ENCODE results near the gene PABPC1L. TPM values are rescaled to one million over a fixed set of nuclear protein-coding genes. Genes with fewer than 3 reads are reported as not detected.

Gene PABPC1L
- total RNA-seq, 1 experiment from 2014 or later, result 42.2 TPM

DNA sequence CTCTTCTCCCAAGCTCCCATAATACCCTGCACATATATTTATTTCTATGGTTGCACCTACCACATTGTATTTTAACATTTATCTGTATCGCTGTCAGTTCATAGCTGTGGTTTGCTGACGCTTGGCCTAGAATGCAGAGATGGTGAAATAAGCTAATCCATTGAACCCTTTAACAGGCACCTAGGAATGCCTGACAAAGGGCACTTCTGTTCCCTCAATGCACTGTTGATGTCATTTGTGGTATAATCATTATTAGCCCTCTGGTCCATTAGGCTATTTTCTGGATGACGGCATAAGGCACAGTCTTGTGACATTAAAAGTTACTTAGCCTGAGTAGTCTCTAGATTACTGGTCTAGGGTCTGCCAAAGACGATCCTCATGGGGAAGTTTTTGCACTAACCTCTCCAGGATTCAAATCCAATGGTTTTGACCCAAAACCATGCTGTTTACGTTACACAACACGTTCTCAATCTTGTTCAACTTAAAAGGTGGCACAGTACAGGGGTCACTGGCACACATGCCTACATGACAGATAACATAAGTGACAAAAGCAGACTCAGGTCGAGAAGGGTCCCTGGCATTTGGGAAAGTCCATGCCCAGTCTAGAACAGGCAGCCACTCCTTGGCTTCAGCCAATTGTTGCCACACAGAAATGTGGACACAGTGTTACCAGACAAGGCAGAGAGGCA is 26.5 kb upstream of the PABPC1L start:
- no peak for TF ChIP-seq EZH2 (IDR thresholded peaks at IDR 0.05; ENCODE audit: borderline replicate concordance, low read depth, low read length, poor library complexity, severe bottlenecking)
- TF ChIP-seq, protein P1, sequence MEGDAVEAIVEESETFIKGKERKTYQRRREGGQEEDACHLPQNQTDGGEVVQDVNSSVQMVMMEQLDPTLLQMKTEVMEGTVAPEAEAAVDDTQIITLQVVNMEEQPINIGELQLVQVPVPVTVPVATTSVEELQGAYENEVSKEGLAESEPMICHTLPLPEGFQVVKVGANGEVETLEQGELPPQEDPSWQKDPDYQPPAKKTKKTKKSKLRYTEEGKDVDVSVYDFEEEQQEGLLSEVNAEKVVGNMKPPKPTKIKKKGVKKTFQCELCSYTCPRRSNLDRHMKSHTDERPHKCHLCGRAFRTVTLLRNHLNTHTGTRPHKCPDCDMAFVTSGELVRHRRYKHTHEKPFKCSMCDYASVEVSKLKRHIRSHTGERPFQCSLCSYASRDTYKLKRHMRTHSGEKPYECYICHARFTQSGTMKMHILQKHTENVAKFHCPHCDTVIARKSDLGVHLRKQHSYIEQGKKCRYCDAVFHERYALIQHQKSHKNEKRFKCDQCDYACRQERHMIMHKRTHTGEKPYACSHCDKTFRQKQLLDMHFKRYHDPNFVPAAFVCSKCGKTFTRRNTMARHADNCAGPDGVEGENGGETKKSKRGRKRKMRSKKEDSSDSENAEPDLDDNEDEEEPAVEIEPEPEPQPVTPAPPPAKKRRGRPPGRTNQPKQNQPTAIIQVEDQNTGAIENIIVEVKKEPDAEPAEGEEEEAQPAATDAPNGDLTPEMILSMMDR (conservative IDR thresholded peaks at IDR 0.05; ENCODE audit: low read depth, low read length), result no peak
- intact Hi-C loops (cut with micrococcal nuclease; ENCODE audit: unreplicated experiment), result no loop called here
- no peaks in the 10 kb centered on the region for H3K27me3 ChIP-seq (replicated peaks; ENCODE audit: insufficient read depth, low read depth, low read length, poor library complexity)
- peaks cover 14% of the 10 kb centered on the region for H3K4me1 ChIP-seq (ENCODE audit: insufficient read depth, low read length, poor library complexity, severe bottlenecking)
- no peak overlapping the region for H3K27ac ChIP-seq (ENCODE audit: low read depth, low read length, poor library complexity, severe bottlenecking)
- H3K4me3 ChIP-seq (ENCODE audit: low read depth, low read length, poor library complexity, severe bottlenecking), result no peak overlapping the region
- no TSS peak for BruUV-seq (replicated peaks)
- ChIA-PET POLR2A (ENCODE audit: low non-redundant PET) (no interaction called here), CTCF (no interaction called here)
- H3K9me3 ChIP-seq (ENCODE audit: low read depth, low read length, poor library complexity, severe bottlenecking), result no peaks in the 10 kb centered on the region
- no peak for DNase-seq (ENCODE audit: low spot score)
- peaks cover 4% of the 10 kb centered on the region for H3K36me3 ChIP-seq (ENCODE audit: insufficient read depth, low read length, poor library complexity, severe bottlenecking)

DNA sequence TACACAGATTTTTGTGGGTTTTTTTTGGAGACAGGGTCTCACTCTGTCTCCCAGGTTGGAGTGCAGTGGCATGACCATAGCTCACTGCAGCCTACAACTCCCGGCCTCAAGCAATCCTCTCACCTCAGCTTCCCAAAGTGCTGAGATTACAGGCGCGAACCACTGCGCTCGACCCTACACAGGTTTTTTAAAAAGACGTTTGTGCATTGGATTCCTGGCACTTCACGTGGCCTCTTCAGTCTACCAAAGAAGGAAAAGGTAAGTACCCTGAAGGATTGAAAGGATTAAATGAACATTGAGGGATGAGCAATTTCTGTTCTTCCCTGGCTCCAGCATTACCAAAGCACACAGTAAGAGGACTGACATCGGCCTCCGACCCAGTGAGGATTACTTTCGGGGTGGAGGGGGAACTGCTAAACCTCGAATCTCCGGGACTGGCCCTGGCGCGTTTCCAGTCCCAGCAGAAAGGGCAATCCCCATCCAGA is 24.9 kb upstream of the PABPC1L start:
- ChIA-PET CTCF (interaction anchor here (1.3 kb wide), 1 partner anchor 18 kb away, joined by 4 read pairs; no protein-coding TSS in a partner anchor), POLR2A (ENCODE audit: low non-redundant PET) (interaction anchor here (0.6 to 0.7 kb wide), 2 partner anchors 139 to 408 kb away, joined by 3 to 4 read pairs; no protein-coding TSS in a partner anchor)
- peak overlapping the region; percentile 97 for H3K27ac ChIP-seq (ENCODE audit: low read depth, low read length, poor library complexity, severe bottlenecking)
- no peaks in the 10 kb centered on the region for H3K27me3 ChIP-seq (replicated peaks; ENCODE audit: insufficient read depth, low read depth, low read length, poor library complexity)
- H3K36me3 ChIP-seq (ENCODE audit: insufficient read depth, low read length, poor library complexity, severe bottlenecking), result peaks cover 4% of the 10 kb centered on the region
- H3K4me1 ChIP-seq (ENCODE audit: insufficient read depth, low read length, poor library complexity, severe bottlenecking), result peaks cover 20% of the 10 kb centered on the region
- intact Hi-C loops (cut with micrococcal nuclease; ENCODE audit: unreplicated experiment), result no loop called here
- TF ChIP-seq EZH2 (IDR thresholded peaks at IDR 0.05; ENCODE audit: borderline replicate concordance, low read depth, low read length, poor library complexity, severe bottlenecking), result no peak
- TF ChIP-seq, protein P1 (conservative IDR thresholded peaks at IDR 0.05; ENCODE audit: low read depth, low read length), result no peak
- TSS peak; percentile 69 for BruUV-seq (replicated peaks)
- no peaks in the 10 kb centered on the region for H3K9me3 ChIP-seq (ENCODE audit: low read depth, low read length, poor library complexity, severe bottlenecking)
- DNase-seq (ENCODE audit: low spot score), result no peak
- H3K4me3 ChIP-seq (ENCODE audit: low read depth, low read length, poor library complexity, severe bottlenecking), result peak overlapping the region; percentile 91

DNA sequence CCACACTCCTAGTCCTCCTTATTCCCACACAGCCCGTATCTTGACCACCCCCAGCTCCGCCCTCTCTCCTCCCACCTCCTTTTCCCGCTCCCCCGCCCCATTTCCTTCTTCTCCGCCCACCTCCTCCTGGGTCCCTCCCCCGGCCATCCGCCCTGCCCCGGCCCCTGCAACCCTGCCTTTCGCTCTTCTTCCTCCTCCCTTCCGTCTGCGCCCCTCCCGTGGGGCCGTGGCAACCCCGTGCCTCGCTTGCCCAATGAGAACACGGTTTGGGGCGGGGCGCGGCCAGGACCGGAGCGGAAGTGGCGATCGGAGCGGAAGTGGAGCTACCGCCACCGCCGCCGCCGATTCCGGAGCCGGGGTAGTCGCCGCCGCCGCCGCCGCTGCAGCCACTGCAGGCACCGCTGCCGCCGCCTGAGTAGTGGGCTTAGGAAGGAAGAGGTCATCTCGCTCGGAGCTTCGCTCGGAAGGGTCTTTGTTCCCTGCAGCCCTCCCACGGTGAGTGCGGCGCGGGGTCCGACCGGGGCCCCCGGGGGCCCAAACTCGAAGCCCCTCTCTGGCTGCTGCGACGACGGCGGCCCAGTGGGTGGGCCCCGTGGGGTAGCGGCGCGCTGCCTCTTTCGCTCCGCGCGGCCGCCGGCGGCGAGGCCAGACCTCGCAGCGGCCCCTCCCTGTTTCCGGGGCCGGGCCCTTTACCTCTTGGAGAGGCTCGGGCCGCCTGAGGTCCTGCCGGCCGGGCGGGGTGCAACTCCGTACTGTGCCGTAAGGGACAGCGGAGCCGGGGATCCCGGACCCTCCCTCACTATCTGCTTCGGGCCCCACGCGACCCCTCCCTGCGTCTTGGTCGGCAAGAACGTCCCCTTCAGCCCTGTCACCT is 24.2 kb upstream of the PABPC1L start, which contains the start of gene YWHAB:
Gene YWHAB, plus strand, starts transcription at position 314 of the 874 bp plus-strand sequence. CDS start 15,829 bp downstream, outside the sequence.
- no peak for TF ChIP-seq EZH2 (IDR thresholded peaks at IDR 0.05; ENCODE audit: borderline replicate concordance, low read depth, low read length, poor library complexity, severe bottlenecking)
- TF ChIP-seq, protein P1 (conservative IDR thresholded peaks at IDR 0.05; ENCODE audit: low read depth, low read length), result no peak
- intact Hi-C loops (cut with micrococcal nuclease; ENCODE audit: unreplicated experiment), result no loop called here
- POLR2A ChIA-PET (ENCODE audit: low non-redundant PET), result interaction anchor here (0.5 to 0.7 kb wide), 4 partner anchors 13 to 408 kb away, joined by 3 to 4 read pairs (median 4); no protein-coding TSS in a partner anchor
- peaks cover 4% of the 10 kb centered on the region for H3K36me3 ChIP-seq (ENCODE audit: insufficient read depth, low read length, poor library complexity, severe bottlenecking)
- peak within 1 kb of the TSS; percentile 97 for H3K27ac ChIP-seq (ENCODE audit: low read depth, low read length, poor library complexity, severe bottlenecking)
- H3K9me3 ChIP-seq (ENCODE audit: low read depth, low read length, poor library complexity, severe bottlenecking), result no peaks in the 10 kb centered on the region
- peak; percentile 100 for DNase-seq (ENCODE audit: low spot score)
- peaks cover 20% of the 10 kb centered on the region for H3K4me1 ChIP-seq (ENCODE audit: insufficient read depth, low read length, poor library complexity, severe bottlenecking)
- H3K4me3 ChIP-seq (ENCODE audit: low read depth, low read length, poor library complexity, severe bottlenecking), result peak within 1 kb of the TSS; percentile 91
- H3K27me3 ChIP-seq (replicated peaks; ENCODE audit: insufficient read depth, low read depth, low read length, poor library complexity), result no peaks in the 10 kb centered on the region
- CTCF ChIA-PET, result interaction anchor here (1.3 kb wide), 1 partner anchor 19 kb away, joined by 4 read pairs; no protein-coding TSS in a partner anchor
- BruUV-seq (replicated peaks), result no TSS peak

Data from A673 (cell line).